GM18498 (cell line): ENCODE results near the gene ZFYVE16.
A peak's percentile ranks its signal among the peaks of the same experiment; 100 is the strongest.
"Not testable (repeated sequence)": the region's sequence is repeated elsewhere in the genome, so short reads cannot be mapped to it uniquely, and the experiment has no call there.

ENCODE experiments used
- ATAC-seq: cut with Tn5 transposase; IDR thresholded peaks from one replicate; pipeline ENCODE4 v1.9.1; 2021; ENCODE audit warnings: mild to moderate bottlenecking, moderate library complexity; ENCODE audit not compliant: unreplicated experiment

ZFYVE16 gene

GRCh38 chr5:80407735-80408483 lies at the start of gene ZFYVE16:
TSS of gene ZFYVE16 (plus strand) at chr5:80408064. CDS start at chr5:80434148, 26,084 bp downstream.
- ATAC-seq: peak; percentile 87

GRCh38 chr5:80360914-80361444 lies 46.9 kb upstream of the ZFYVE16 start:
- no peak for ATAC-seq

GRCh38 chr5:80364892-80365291 lies 43.0 kb upstream of the ZFYVE16 start:
- no peak for ATAC-seq

GRCh38 chr5:80368661-80369480 lies 39.0 kb upstream of the ZFYVE16 start:
- no peak for ATAC-seq

- ATAC-seq: no peak
These were observed 38.3 kb upstream of the ZFYVE16 start for GRCh38 chr5:80369521-80369920.

- no peak for ATAC-seq
These were observed 37.5 kb upstream of the ZFYVE16 start for GRCh38 chr5:80370390-80370789.

- no peak for ATAC-seq
These were observed 35.1 kb upstream of the ZFYVE16 start for GRCh38 chr5:80372780-80373179.

GRCh38 chr5:80374188-80374587 lies 33.7 kb upstream of the ZFYVE16 start:
- no peak for ATAC-seq

GRCh38 chr5:80376557-80376956 lies 31.3 kb upstream of the ZFYVE16 start:
- ATAC-seq: no peak

- no peak for ATAC-seq
These were observed 25.4 kb upstream of the ZFYVE16 start for GRCh38 chr5:80382488-80382887.

GRCh38 chr5:80387063-80387768 lies 20.6 kb upstream of the ZFYVE16 start:
- ATAC-seq: peak; percentile 86

GRCh38 chr5:80389580-80389979 lies 18.3 kb upstream of the ZFYVE16 start:
- ATAC-seq: no peak

GRCh38 chr5:80390413-80390812 lies 17.5 kb upstream of the ZFYVE16 start:
- ATAC-seq: not testable (repeated sequence)

- not testable (repeated sequence) for ATAC-seq
These were observed 16.6 kb upstream of the ZFYVE16 start for GRCh38 chr5:80391267-80391666.

GRCh38 chr5:80399526-80400239 lies 8.2 kb upstream of the ZFYVE16 start:
- ATAC-seq: peak; percentile 88

GRCh38 chr5:80400368-80400767 lies 7.5 kb upstream of the ZFYVE16 start:
- not testable (repeated sequence) for ATAC-seq

- ATAC-seq: no peak
These were observed 4.1 kb upstream of the ZFYVE16 start for GRCh38 chr5:80403782-80404181.

- ATAC-seq: no peak
These were observed 707 bp upstream of the ZFYVE16 start for GRCh38 chr5:80406980-80407734.

- peak; percentile 47 for ATAC-seq
These were observed 861 bp downstream of the ZFYVE16 start for GRCh38 chr5:80408484-80409366.
